SIG-M5 treated with dmso at 0.1 percent for 504 hours (cell line): ENCODE measurements around the gene RAX2.
"Not testable (repeated sequence)": the region's sequence is repeated elsewhere in the genome, so short reads cannot be mapped to it uniquely, and the experiment has no call there.

Experiments
- DNase-seq: peaks from one replicate; lab custom pipeline; 2025; ENCODE audit not compliant: unreplicated experiment; lab: John Stamatoyannopoulos, UW

Gene RAX2

GRCh38 chr19:3771906-3772455 lies at the start of gene RAX2:
Gene RAX2, minus strand, starts transcription at chr19:3772228. Its CDS starts 486 bp downstream, at chr19:3771742.
- no peak for DNase-seq

GRCh38 chr19:3821156-3821555 lies 49.1 kb upstream of the RAX2 start:
- DNase-seq, result no peak

- DNase-seq, result no peak
Measured at GRCh38 chr19:3819989-3820388, 48.0 kb upstream of the RAX2 start.

GRCh38 chr19:3818918-3819317 lies 46.9 kb upstream of the RAX2 start:
- DNase-seq, result no peak

- DNase-seq, result no peak
Measured at GRCh38 chr19:3818466-3818865, 46.4 kb upstream of the RAX2 start.

- no peak for DNase-seq
Measured at GRCh38 chr19:3817761-3818160, 45.7 kb upstream of the RAX2 start.

- no peak for DNase-seq
Measured at GRCh38 chr19:3816566-3817218, 44.7 kb upstream of the RAX2 start.

- DNase-seq, result not testable (repeated sequence)
Measured at GRCh38 chr19:3816148-3816547, 44.1 kb upstream of the RAX2 start.

- DNase-seq, result no peak
Measured at GRCh38 chr19:3814648-3815047, 42.6 kb upstream of the RAX2 start.

- DNase-seq, result no peak
Measured at GRCh38 chr19:3813473-3814392, 41.7 kb upstream of the RAX2 start.

- DNase-seq, result no peak
Measured at GRCh38 chr19:3810708-3811355, 38.8 kb upstream of the RAX2 start.

GRCh38 chr19:3809881-3810707 lies 38.1 kb upstream of the RAX2 start:
- no peak for DNase-seq

- no peak for DNase-seq
Measured at GRCh38 chr19:3808420-3809143, 36.6 kb upstream of the RAX2 start.

- no peak for DNase-seq
Measured at GRCh38 chr19:3807574-3808354, 35.7 kb upstream of the RAX2 start.

GRCh38 chr19:3807131-3807480 lies 35.1 kb upstream of the RAX2 start:
- no peak for DNase-seq

GRCh38 chr19:3805859-3806258 lies 33.8 kb upstream of the RAX2 start:
- no peak for DNase-seq

GRCh38 chr19:3804429-3804828 lies 32.4 kb upstream of the RAX2 start:
- no peak for DNase-seq

- DNase-seq, result no peak
Measured at GRCh38 chr19:3803986-3804385, 32.0 kb upstream of the RAX2 start.
